Trophoblast cell (in vitro differentiated cells and primary cell): ENCODE data around the gene FXYD6.

ENCODE experiments used
- DNase-seq, 2 donors: peaks; one replicate each; pipeline ENCODE4 v3.0.0-alpha.2; 2016
- H2AFZ ChIP-seq: 2 replicates; pipeline ENCODE4 v1.6.1; 2013; ENCODE audit warnings: low read length, moderate library complexity, mild to moderate bottlenecking; ENCODE audit not compliant: insufficient read depth, poor library complexity
- H2AK5ac ChIP-seq: 2 replicates; pipeline ENCODE4 v1.6.1; 2013; ENCODE audit warnings: mild to moderate bottlenecking, low read length
- H2BK120ac ChIP-seq: 2 replicates; pipeline ENCODE4 v1.6.1; 2013; ENCODE audit warnings: low read length, mild to moderate bottlenecking, moderate library complexity; ENCODE audit not compliant: insufficient read depth, poor library complexity
- H2BK12ac ChIP-seq: 2 replicates; pipeline ENCODE4 v1.6.1; 2013; ENCODE audit warnings: mild to moderate bottlenecking, low read length, moderate library complexity
- H2BK5ac ChIP-seq: 2 replicates; pipeline ENCODE4 v1.6.1; 2013; ENCODE audit warnings: low read length, low read depth, moderate library complexity, mild to moderate bottlenecking; ENCODE audit not compliant: poor library complexity
- H3K14ac ChIP-seq: 2 replicates; pipeline ENCODE4 v1.6.1; 2013; ENCODE audit warnings: mild to moderate bottlenecking, low read length
- H3K18ac ChIP-seq: 2 replicates; pipeline ENCODE4 v1.6.1; 2013; ENCODE audit warnings: mild to moderate bottlenecking, low read length
- H3K23ac ChIP-seq: 2 replicates; pipeline ENCODE4 v1.6.1; 2013; ENCODE audit warnings: low read length
- H3K27ac ChIP-seq: 2 replicates; pipeline ENCODE4 v1.5.1; 2013; ENCODE audit warnings: low read depth, mild to moderate bottlenecking, inconsistent platforms, low read length, moderate library complexity
- H3K27me3 ChIP-seq: 2 replicates; pipeline ENCODE4 v1.6.1; 2013; ENCODE audit warnings: inconsistent platforms, mild to moderate bottlenecking, low read length, moderate library complexity; ENCODE audit not compliant: insufficient read depth
- H3K36me3 ChIP-seq, 2 experiments: 1 replicate in 1 of 2; 2 replicates in 1 of 2; pipeline ENCODE4 v1.6.1; 2013; ENCODE audit warnings: low read length in 2 of 2, mild to moderate bottlenecking in 2 of 2, moderate library complexity in 1 of 2; ENCODE audit not compliant: insufficient read depth in 2 of 2, control insufficient read depth in 1 of 2
- H3K4ac ChIP-seq: 2 replicates; pipeline ENCODE4 v1.6.1; 2013; ENCODE audit warnings: low read depth, mild to moderate bottlenecking, low read length, moderate library complexity
- H3K4me1 ChIP-seq, 2 experiments: 1 replicate in 1 of 2; 2 replicates in 1 of 2; pipeline ENCODE4 v1.6.1; 2013; ENCODE audit warnings: low read length in 2 of 2, mild to moderate bottlenecking in 2 of 2, moderate library complexity in 1 of 2; ENCODE audit not compliant: insufficient read depth in 2 of 2, control insufficient read depth in 1 of 2
- H3K4me2 ChIP-seq: 2 replicates; pipeline ENCODE4 v1.6.1; 2013; ENCODE audit warnings: inconsistent platforms, mild to moderate bottlenecking, low read length, moderate library complexity
- H3K4me3 ChIP-seq: 2 replicates; pipeline ENCODE4 v1.5.1; 2013; ENCODE audit warnings: mild to moderate bottlenecking, low read depth, low read length, inconsistent platforms
- H3K79me1 ChIP-seq: one replicate; pipeline ENCODE4 v1.6.1; 2013; ENCODE audit warnings: low read length
- H3K79me2 ChIP-seq: 2 replicates; pipeline ENCODE4 v1.6.1; 2013; ENCODE audit warnings: low read length, mild to moderate bottlenecking; ENCODE audit not compliant: control insufficient read depth, insufficient read depth, poor library complexity
- H3K9ac ChIP-seq: 2 replicates; pipeline ENCODE4 v1.6.1; 2013; ENCODE audit warnings: mild to moderate bottlenecking, low read length
- H3K9me3 ChIP-seq: 2 replicates; pipeline ENCODE4 v1.6.1; 2013; ENCODE audit warnings: low read depth, mild to moderate bottlenecking, control low read depth, inconsistent platforms, low read length; ENCODE audit not compliant: insufficient read depth
- H4K12ac ChIP-seq: 2 replicates; pipeline ENCODE4 v1.6.1; 2013; ENCODE audit warnings: low read depth, mild to moderate bottlenecking, low read length, moderate library complexity
- H4K8ac ChIP-seq: 2 replicates; pipeline ENCODE4 v1.6.1; 2013; ENCODE audit warnings: low read depth, mild to moderate bottlenecking, low read length, moderate library complexity
- H4K91ac ChIP-seq: one replicate; pipeline ENCODE4 v1.6.1; 2013; ENCODE audit warnings: low read depth, mild to moderate bottlenecking, low read length, moderate library complexity
- whole genome bisulfite sequencing: extraction: QIAGEN DNeasy Blood & Tissue Kit; methylation state at CpG from one replicate; pipeline ENCODE4 v1.1.7; 2013; ENCODE audit warnings: missing lambda C conversion rate; ENCODE audit not compliant: insufficient read length, insufficient coverage; ENCODE audit errors: extremely low coverage; 5-methylcytosine and 5-hydroxymethylcytosine counted together

The FXYD6 gene

DNA sequence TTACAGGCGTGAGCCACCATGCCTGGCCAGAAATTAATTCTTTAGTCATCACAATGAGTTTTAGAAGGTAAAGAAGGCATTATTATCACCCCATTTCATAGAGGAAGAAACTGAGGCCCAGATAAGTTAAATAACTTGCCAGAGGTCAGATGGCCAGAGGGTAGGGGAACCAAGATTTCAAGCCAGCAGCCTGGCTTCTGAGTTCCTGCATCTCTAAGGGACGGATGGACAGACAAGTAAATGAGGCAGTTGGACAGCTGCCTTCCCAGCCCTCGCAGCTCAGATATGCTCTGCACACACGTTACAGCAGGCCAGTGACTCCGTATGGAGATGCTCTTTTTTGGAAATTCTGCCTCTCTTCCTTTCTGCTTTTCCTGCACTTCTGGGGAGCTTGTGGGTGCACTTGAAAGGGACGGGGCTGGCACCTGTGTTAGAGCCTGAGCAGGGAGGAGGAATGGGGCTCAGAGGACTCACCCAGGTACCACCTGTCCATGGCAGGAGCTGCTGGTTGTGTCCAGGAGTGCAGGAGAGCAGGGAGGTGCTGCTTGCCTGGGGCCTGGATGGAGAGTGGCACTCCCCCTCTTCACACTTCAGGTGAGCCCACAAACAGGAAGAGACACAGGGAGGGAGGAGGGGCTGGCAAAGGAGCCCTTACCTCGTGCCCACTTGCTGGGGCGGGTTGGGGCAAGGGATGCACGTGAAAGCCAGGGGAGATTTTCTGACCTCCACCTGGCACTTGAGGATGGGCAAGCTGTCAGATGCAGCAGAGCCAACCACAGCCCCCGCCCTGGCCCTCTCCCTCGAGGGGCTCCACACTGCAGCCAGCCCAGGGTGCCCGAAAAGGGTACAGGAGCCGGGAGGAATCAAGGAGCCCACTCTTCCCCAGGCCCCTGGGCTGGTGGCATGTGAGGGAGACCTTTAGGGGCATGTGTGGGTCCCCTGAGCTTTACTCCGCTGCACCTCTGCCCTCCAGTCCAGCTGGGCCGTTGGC lies 48.6 kb downstream of the FXYD6 start:
- Histone ChIP-seq H3K18ac (no peak overlapping the region), H2BK120ac (no peak overlapping the region), H2BK5ac (no peak overlapping the region), H2AK5ac (no peak overlapping the region), H3K27ac (no peak overlapping the region), H3K14ac (no peak overlapping the region), H3K27me3 (no peaks in the 10 kb centered on the region), H3K4me1 (peaks cover 3 to 7% of the 10 kb centered on the region in 2 experiments), H3K9me3 (peaks cover 2% of the 10 kb centered on the region), H2AFZ (no peak overlapping the region), H3K79me2 (no peaks in the 10 kb centered on the region), H3K4ac (no peak overlapping the region), H3K36me3 (no peaks in the 10 kb centered on the region), H3K9ac (no peak overlapping the region), H4K8ac (no peak overlapping the region), H4K91ac (no peak overlapping the region), H2BK12ac (no peak overlapping the region), H3K4me3 (no peak overlapping the region), H3K4me2 (no peak overlapping the region), H4K12ac (no peak overlapping the region), H3K23ac (no peak overlapping the region), H3K79me1 (no peaks in the 10 kb centered on the region)
- WGBS: no CpG with 5 or more reads among the region's 15 CpGs
- no peak for DNase-seq

DNA sequence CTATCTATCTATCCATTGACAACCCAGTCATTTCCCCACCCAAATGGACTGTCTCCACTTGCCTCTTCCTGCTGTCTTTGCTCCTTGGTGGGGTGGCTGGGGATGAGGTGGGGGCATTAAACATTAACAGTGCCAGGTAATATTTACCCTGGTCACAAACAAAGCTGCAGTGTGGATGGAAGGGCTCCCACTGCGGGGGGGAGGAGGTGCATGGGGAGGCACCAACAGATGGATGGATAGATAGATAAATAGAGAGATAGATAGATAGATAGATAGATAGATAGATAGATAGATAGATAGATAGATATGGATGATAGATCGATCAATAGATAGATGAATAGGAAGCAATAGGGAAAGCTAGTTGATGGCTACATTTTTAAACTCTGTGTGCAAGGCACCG lies 49.6 kb downstream of the FXYD6 start:
- Histone ChIP-seq H4K12ac (no peak overlapping the region), H3K27me3 (no peaks in the 10 kb centered on the region), H3K4ac (no peak overlapping the region), H2AFZ (no peak overlapping the region), H3K4me3 (no peak overlapping the region), H3K23ac (no peak overlapping the region), H2BK12ac (no peak overlapping the region), H4K91ac (no peak overlapping the region), H4K8ac (no peak overlapping the region), H2BK120ac (no peak overlapping the region), H3K4me1 (peaks cover 3 to 7% of the 10 kb centered on the region in 2 experiments), H3K9me3 (peaks cover 2% of the 10 kb centered on the region), H2AK5ac (no peak overlapping the region), H3K27ac (no peak overlapping the region), H2BK5ac (no peak overlapping the region), H3K79me2 (no peaks in the 10 kb centered on the region), H3K36me3 (no peaks in the 10 kb centered on the region), H3K9ac (no peak overlapping the region), H3K18ac (no peak overlapping the region), H3K79me1 (no peaks in the 10 kb centered on the region), H3K14ac (no peak overlapping the region), H3K4me2 (no peak overlapping the region)
- no peak for DNase-seq
- 100% methylated on average over 1 of the region's 3 CpGs for WGBS

DNA sequence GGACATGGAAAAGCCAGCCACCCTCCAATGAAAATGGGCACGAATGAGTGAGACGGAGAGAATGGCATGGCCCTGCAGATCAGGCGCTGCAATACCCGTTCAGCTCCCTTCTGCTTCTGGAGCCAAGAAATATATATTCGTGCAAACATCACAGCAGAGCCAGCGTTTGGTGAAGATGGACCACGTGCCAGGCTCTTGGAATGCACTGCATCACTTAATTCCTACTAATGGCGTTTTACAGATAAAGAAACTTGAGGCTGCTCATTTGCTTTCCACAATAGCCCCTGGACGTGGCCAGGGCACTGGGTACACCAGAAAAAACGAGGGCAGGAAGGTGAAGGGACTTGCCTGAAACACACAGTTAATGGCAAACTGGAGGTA lies 50.3 kb downstream of the FXYD6 start:
- Histone ChIP-seq H3K18ac (no peak overlapping the region), H2AFZ (no peak overlapping the region), H3K27ac (no peak overlapping the region), H3K14ac (no peak overlapping the region), H4K12ac (no peak overlapping the region), H2BK12ac (no peak overlapping the region), H2AK5ac (no peak overlapping the region), H3K4ac (no peak overlapping the region), H4K91ac (no peak overlapping the region), H3K4me2 (no peak overlapping the region), H3K36me3 (no peaks in the 10 kb centered on the region), H3K9me3 (no peaks in the 10 kb centered on the region), H3K4me1 (peaks cover 3 to 7% of the 10 kb centered on the region in 2 experiments), H4K8ac (no peak overlapping the region), H3K9ac (no peak overlapping the region), H3K27me3 (no peaks in the 10 kb centered on the region), H3K4me3 (no peak overlapping the region), H3K79me2 (no peaks in the 10 kb centered on the region), H3K79me1 (no peaks in the 10 kb centered on the region), H2BK120ac (no peak overlapping the region), H2BK5ac (no peak overlapping the region), H3K23ac (no peak overlapping the region)
- no peak for DNase-seq
- WGBS: no CpG with 5 or more reads among the region's 10 CpGs

- no peak overlapping the region for H2BK12ac ChIP-seq
- H3K14ac ChIP-seq: no peak overlapping the region
- H4K8ac ChIP-seq: no peak overlapping the region
- no peak overlapping the region for H3K9ac ChIP-seq
- no peak overlapping the region for H3K4me2 ChIP-seq
- H3K27me3 ChIP-seq: no peaks in the 10 kb centered on the region
- peaks cover 3 to 7% of the 10 kb centered on the region in 2 experiments for H3K4me1 ChIP-seq
- no peaks in the 10 kb centered on the region for H3K79me2 ChIP-seq
- H2BK120ac ChIP-seq: no peak overlapping the region
- no peak overlapping the region for H2BK5ac ChIP-seq
- H3K4ac ChIP-seq: no peak overlapping the region
- no peaks in the 10 kb centered on the region for H3K79me1 ChIP-seq
- no peak overlapping the region for H3K27ac ChIP-seq
- no peak overlapping the region for H3K23ac ChIP-seq
- no peak overlapping the region for H4K91ac ChIP-seq
- no CpG with 5 or more reads among the region's 8 CpGs for WGBS
- H3K18ac ChIP-seq: no peak overlapping the region
- H3K36me3 ChIP-seq: no peaks in the 10 kb centered on the region
- H2AFZ ChIP-seq: no peak overlapping the region
- no peak overlapping the region for H2AK5ac ChIP-seq
- H3K9me3 ChIP-seq: no peaks in the 10 kb centered on the region
- no peak overlapping the region for H4K12ac ChIP-seq
- no peak overlapping the region for H3K4me3 ChIP-seq
- no peak for DNase-seq
These were observed 50.8 kb downstream of the FXYD6 start for GRCh38 chr11:117825538-117826189.
